Natural killer cell (primary cell): ENCODE results near the gene TFAP2A. TPM values are rescaled to one million over a fixed set of nuclear protein-coding genes. Genes with fewer than 3 reads are reported as not detected.

Experiments used
- ATAC-seq, 3 donors: fragments of 150-1000 bp in 2 of 3; fragments of 200-7000 bp in 1 of 3; cut with Tn5 transposase; 1 replicate in 1 of 3; 2 replicates in 2 of 3; pipeline ENCODE4 v1.10.0; 2021; ENCODE audit warnings: mild to moderate bottlenecking in 2 of 3, moderate library complexity in 2 of 3
- DNase-seq, 2 donors: peaks; one replicate each; pipeline versions ENCODE4 v3.0.0 to v3.0.0-alpha.2; 2013 to 2021; ENCODE audit warnings: mixed read lengths in 1 of 2
- H3K27ac ChIP-seq: one replicate; pipeline ENCODE4 v1.5.1; 2013; ENCODE audit warnings: mild to moderate bottlenecking, low read length
- H3K27me3 ChIP-seq: one replicate; pipeline ENCODE4 v1.6.1; 2013; ENCODE audit warnings: low read length; ENCODE audit not compliant: control insufficient read depth, insufficient read depth
- H3K36me3 ChIP-seq: one replicate; pipeline ENCODE4 v1.6.1; 2013; ENCODE audit warnings: low read length; ENCODE audit not compliant: control insufficient read depth, insufficient read depth
- H3K4me1 ChIP-seq: one replicate; pipeline ENCODE4 v1.6.1; 2013; ENCODE audit warnings: low read length; ENCODE audit not compliant: control insufficient read depth, insufficient read depth
- H3K4me3 ChIP-seq: one replicate; pipeline ENCODE4 v1.5.1; 2013; ENCODE audit warnings: low read length
- H3K9me3 ChIP-seq: one replicate; pipeline ENCODE4 v1.6.1; 2013; ENCODE audit warnings: low read length; ENCODE audit not compliant: control insufficient read depth, insufficient read depth
- H3K27ac Mint-ChIP-seq, 2 donors: one replicate each; pipeline ENCODE4 v1.8.0; 2022; ENCODE audit warnings: mild to moderate bottlenecking in 2 of 2, mixed read lengths in 2 of 2, moderate library complexity in 1 of 2
- H3K27me3 Mint-ChIP-seq, 2 donors: one replicate each; pipeline ENCODE4 v1.8.0; 2022; ENCODE audit warnings: low read depth in 2 of 2, mixed read lengths in 2 of 2
- H3K36me3 Mint-ChIP-seq: one replicate; pipeline ENCODE4 v1.8.0; 2022; ENCODE audit warnings: mixed read lengths
- H3K4me1 Mint-ChIP-seq, 2 donors: one replicate each; pipeline ENCODE4 v1.8.0; 2022; ENCODE audit warnings: mixed read lengths in 2 of 2
- H3K4me3 Mint-ChIP-seq: one replicate; pipeline ENCODE4 v1.8.0; 2022; ENCODE audit warnings: mild to moderate bottlenecking, moderate library complexity, mixed read lengths
- H3K9me3 Mint-ChIP-seq, 2 donors: one replicate each; pipeline ENCODE4 v1.8.0; 2022; ENCODE audit warnings: mixed read lengths in 2 of 2
- WGBS: methylation state at CpG from one replicate; pipeline ENCODE4 v1.1.7; 2013; ENCODE audit warnings: missing lambda C conversion rate; ENCODE audit not compliant: insufficient coverage; 5-methylcytosine and 5-hydroxymethylcytosine counted together
- intact Hi-C: fragments of 100-400 bp; cut with micrococcal nuclease; formaldehyde crosslinking; loops from one replicate; pipeline ENCODE4 v1.14.2; 2022
- total RNA-seq, 4 donors: library from RNA; stranded (reverse); fragments of 120-200 nt in 1 of 4; gene quantifications; one replicate each; pipeline versions ENCODE4 v1.2.3 to v1.2.4, GENCODE V29; 2013 to 2022
- TF ChIP-seq, protein P1 (sequence below): fragments of 200-600 bp; IDR thresholded peaks from one replicate; pipeline ENCODE4 v1.8.0; 2022; ENCODE audit warnings: antibody characterized with exemption

The TFAP2A gene
- total RNA-seq, 3 donors from 2014 or later (not counting 1 experiment from before 2014, with no cell fraction given) = not detected

DNA sequence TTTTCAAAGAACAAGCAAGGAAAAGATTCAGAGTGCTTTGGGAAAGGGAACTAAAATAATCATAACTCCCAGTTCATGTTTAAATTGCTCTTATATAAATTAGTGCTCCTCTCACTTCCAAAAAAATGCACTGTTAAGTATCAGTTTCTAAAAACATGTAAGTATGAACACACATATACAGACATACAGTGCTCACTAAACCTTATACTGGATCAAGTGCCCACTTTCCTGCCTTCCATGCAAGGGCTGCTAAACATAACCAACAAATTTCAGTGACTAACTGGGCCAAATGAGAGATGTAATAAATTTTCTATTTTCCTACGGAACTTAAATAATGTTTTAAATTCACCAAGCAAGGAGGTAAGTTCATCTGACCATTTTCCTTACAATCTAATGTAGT is 6.4 kb downstream of the TFAP2A start:
- TF ChIP-seq, protein P1, sequence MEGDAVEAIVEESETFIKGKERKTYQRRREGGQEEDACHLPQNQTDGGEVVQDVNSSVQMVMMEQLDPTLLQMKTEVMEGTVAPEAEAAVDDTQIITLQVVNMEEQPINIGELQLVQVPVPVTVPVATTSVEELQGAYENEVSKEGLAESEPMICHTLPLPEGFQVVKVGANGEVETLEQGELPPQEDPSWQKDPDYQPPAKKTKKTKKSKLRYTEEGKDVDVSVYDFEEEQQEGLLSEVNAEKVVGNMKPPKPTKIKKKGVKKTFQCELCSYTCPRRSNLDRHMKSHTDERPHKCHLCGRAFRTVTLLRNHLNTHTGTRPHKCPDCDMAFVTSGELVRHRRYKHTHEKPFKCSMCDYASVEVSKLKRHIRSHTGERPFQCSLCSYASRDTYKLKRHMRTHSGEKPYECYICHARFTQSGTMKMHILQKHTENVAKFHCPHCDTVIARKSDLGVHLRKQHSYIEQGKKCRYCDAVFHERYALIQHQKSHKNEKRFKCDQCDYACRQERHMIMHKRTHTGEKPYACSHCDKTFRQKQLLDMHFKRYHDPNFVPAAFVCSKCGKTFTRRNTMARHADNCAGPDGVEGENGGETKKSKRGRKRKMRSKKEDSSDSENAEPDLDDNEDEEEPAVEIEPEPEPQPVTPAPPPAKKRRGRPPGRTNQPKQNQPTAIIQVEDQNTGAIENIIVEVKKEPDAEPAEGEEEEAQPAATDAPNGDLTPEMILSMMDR = no peak
- H3K4me3 Mint-ChIP-seq = no peak overlapping the region
- peaks cover 38 to 47% of the 10 kb centered on the region in 2 donors for H3K4me1 Mint-ChIP-seq
- peaks cover 51 to 60% of the 10 kb centered on the region in 2 donors for H3K27me3 Mint-ChIP-seq
- no peak overlapping the region for H3K27ac Mint-ChIP-seq
- WGBS = no CpG with 5 or more reads among the region's 1 CpG
- intact Hi-C loops = no loop called here
- H3K27me3 ChIP-seq = peaks cover 57% of the 10 kb centered on the region
- H3K9me3 Mint-ChIP-seq = peaks cover 2 to 13% of the 10 kb centered on the region in 2 donors
- H3K4me1 ChIP-seq = peaks cover 33% of the 10 kb centered on the region
- H3K36me3 ChIP-seq = no peaks in the 10 kb centered on the region
- H3K27ac ChIP-seq = no peak overlapping the region
- DNase-seq (no peak), ATAC-seq (no peak)
- H3K9me3 ChIP-seq = peaks cover 34% of the 10 kb centered on the region
- H3K4me3 ChIP-seq = no peak overlapping the region
- H3K36me3 Mint-ChIP-seq = peaks cover 39% of the 10 kb centered on the region

DNA sequence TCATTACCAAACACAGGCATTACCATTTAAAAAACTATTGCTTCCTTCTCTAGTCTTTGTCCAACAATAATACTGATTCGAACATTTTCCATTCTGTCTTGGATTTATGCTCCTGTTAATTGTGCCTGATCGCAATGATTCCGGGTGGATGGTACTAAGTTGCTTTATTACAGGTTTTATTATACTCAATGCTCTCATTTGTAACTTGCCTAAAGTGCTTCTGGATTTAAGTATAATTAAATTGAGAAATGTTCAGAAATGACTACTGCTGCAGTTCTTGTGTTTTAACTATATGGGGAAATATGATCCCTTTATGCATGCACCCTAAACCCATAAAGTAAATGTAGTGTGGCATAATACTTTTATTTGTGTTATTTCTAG is 7.2 kb downstream of the TFAP2A start:
- TF ChIP-seq, protein P1 = no peak
- DNase-seq (no peak), ATAC-seq (no peak)
- Mint-ChIP-seq H3K4me1 (peaks cover 32 to 44% of the 10 kb centered on the region in 2 donors), H3K27me3 (peaks cover 45 to 61% of the 10 kb centered on the region in 2 donors), H3K36me3 (peaks cover 39% of the 10 kb centered on the region), H3K4me3 (no peak overlapping the region), H3K27ac (no peak overlapping the region), H3K9me3 (peaks cover 2 to 16% of the 10 kb centered on the region in 2 donors)
- Histone ChIP-seq H3K9me3 (peaks cover 30% of the 10 kb centered on the region), H3K4me3 (no peak overlapping the region), H3K27me3 (peaks cover 51% of the 10 kb centered on the region), H3K36me3 (no peaks in the 10 kb centered on the region), H3K27ac (no peak overlapping the region), H3K4me1 (peaks cover 26% of the 10 kb centered on the region)
- no CpG with 5 or more reads among the region's 3 CpGs for WGBS
- intact Hi-C loops = no loop called here

DNA sequence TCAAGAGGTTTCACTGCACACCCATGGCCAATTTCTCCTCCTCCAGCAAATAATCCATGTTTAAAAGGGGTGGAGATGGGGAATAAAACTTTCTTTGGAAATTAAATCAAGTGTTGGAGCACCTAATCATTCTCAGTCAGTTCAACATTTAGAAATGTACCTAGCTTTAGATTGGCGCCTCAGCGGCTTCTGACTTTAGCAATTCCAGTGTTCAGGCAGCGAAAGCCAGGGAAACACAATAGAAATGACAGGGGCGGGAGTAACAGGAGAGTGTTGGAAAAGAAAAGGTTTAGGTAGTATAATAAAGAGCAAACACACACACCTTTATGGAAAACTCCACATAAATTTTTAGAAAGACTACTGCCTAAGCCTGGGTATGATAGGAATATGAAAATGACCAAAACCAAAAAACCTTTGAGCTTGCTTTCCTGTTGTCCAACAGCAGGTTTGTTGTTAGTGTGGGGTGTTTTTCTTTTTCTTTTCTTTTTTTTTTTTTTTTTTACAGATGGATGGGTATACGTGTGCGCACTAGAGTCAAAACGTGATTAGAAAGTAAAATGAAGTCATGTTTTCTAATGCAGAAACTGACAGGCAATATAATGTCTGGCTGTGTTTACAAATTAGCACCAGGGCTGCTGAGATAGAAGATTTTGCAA is 7.7 kb downstream of the TFAP2A start:
- Histone ChIP-seq H3K4me3 (no peak overlapping the region), H3K9me3 (peaks cover 30% of the 10 kb centered on the region), H3K27ac (no peak overlapping the region), H3K27me3 (peaks cover 56% of the 10 kb centered on the region), H3K4me1 (peaks cover 25% of the 10 kb centered on the region), H3K36me3 (no peaks in the 10 kb centered on the region)
- H3K4me3 Mint-ChIP-seq = no peak overlapping the region
- ATAC-seq (no peak), DNase-seq (no peak)
- 31% methylated on average over 6 of the region's 7 CpGs for WGBS
- intact Hi-C loops = no loop called here
- H3K27ac Mint-ChIP-seq = no peak overlapping the region
- peaks cover 2 to 16% of the 10 kb centered on the region in 2 donors for H3K9me3 Mint-ChIP-seq
- H3K27me3 Mint-ChIP-seq = peaks cover 43 to 63% of the 10 kb centered on the region in 2 donors
- peaks cover 36% of the 10 kb centered on the region for H3K36me3 Mint-ChIP-seq
- TF ChIP-seq, protein P1 = no peak
- H3K4me1 Mint-ChIP-seq = peaks cover 29 to 41% of the 10 kb centered on the region in 2 donors

DNA sequence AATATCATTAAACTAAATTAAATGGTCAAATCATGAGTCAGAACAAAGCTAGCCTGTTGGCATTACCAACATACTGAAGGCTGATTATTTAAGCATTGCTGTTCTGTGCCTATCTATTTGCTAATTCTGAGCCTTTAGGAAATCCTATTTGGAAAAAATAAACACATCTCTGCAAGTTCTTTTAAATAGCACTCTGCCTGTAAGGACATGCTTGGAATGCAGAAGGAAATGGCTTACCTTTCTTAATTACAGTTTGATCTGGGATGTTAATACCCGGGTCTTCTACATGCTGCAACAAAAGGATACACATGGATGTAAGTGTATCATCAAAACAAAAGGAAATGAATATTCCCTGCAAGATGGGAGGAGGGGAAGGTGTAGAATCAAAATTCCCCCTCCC is 8.3 kb downstream of the TFAP2A start:
- Mint-ChIP-seq H3K4me3 (peak overlapping the region; percentile 21), H3K9me3 (peaks cover 2 to 16% of the 10 kb centered on the region in 2 donors), H3K4me1 (peaks cover 23 to 35% of the 10 kb centered on the region in 2 donors), H3K27ac (no peak overlapping the region), H3K27me3 (peaks cover 42 to 63% of the 10 kb centered on the region in 2 donors), H3K36me3 (peaks cover 30% of the 10 kb centered on the region)
- TF ChIP-seq, protein P1 = no peak
- Histone ChIP-seq H3K27me3 (peaks cover 62% of the 10 kb centered on the region), H3K36me3 (no peaks in the 10 kb centered on the region), H3K9me3 (peaks cover 30% of the 10 kb centered on the region), H3K27ac (no peak overlapping the region), H3K4me3 (no peak overlapping the region), H3K4me1 (peaks cover 20% of the 10 kb centered on the region)
- intact Hi-C loops = no loop called here
- 33% methylated on average over 1 of the region's 1 CpG for WGBS
- DNase-seq (no peak), ATAC-seq (no peak)
